HEK293 (cell line): ENCODE results near the gene FBXO34.

Experiments used
- EGR2 ChIP-seq: fragments of 450-650 bp; formaldehyde crosslinking; IDR thresholded peaks from 2 replicates; pipeline ENCODE4 v1.5.1; 2016; ENCODE audit warnings: low read depth, missing biosample characterization, missing genetic modification characterization
- GLIS1 ChIP-seq: fragments of 450-650 bp; formaldehyde crosslinking; IDR thresholded peaks from 2 replicates; pipeline ENCODE4 v1.5.1; 2016; ENCODE audit warnings: missing biosample characterization, missing genetic modification characterization
- PATZ1 ChIP-seq: fragments of 450-650 bp; formaldehyde crosslinking; IDR thresholded peaks from 2 replicates; pipeline ENCODE4 v1.5.1; 2016; ENCODE audit warnings: missing biosample characterization, missing genetic modification characterization
- PRDM2 ChIP-seq: fragments of 450-650 bp; formaldehyde crosslinking; IDR thresholded peaks from 2 replicates; pipeline ENCODE4 v1.5.1; 2016; ENCODE audit warnings: missing biosample characterization, missing genetic modification characterization, borderline replicate concordance
- SP2 ChIP-seq: fragments of 450-650 bp; formaldehyde crosslinking; IDR thresholded peaks from 2 replicates; pipeline ENCODE4 v1.5.1; 2016; ENCODE audit warnings: missing biosample characterization, missing genetic modification characterization
- SP3 ChIP-seq: fragments of 450-650 bp; formaldehyde crosslinking; IDR thresholded peaks from 2 replicates; pipeline ENCODE4 v1.5.1; 2016; ENCODE audit warnings: missing biosample characterization, missing genetic modification characterization
- ZBTB20 ChIP-seq: fragments of 450-650 bp; formaldehyde crosslinking; IDR thresholded peaks from 2 replicates; pipeline ENCODE4 v1.5.1; 2016; ENCODE audit warnings: missing biosample characterization, missing genetic modification characterization
- ZBTB21 ChIP-seq: fragments of 450-650 bp; formaldehyde crosslinking; IDR thresholded peaks from 2 replicates; pipeline ENCODE4 v1.5.1; 2017; ENCODE audit warnings: missing biosample characterization, missing genetic modification characterization
- ZBTB48 ChIP-seq: fragments of 450-650 bp; formaldehyde crosslinking; IDR thresholded peaks from 2 replicates; pipeline ENCODE4 v1.5.1; 2016; ENCODE audit warnings: missing biosample characterization, missing genetic modification characterization
- ZBTB8A ChIP-seq: fragments of 450-650 bp; formaldehyde crosslinking; IDR thresholded peaks from 2 replicates; pipeline ENCODE4 v1.5.1; 2016; ENCODE audit warnings: missing biosample characterization, missing genetic modification characterization
- ZFP37 ChIP-seq: fragments of 450-650 bp; formaldehyde crosslinking; IDR thresholded peaks from 2 replicates; pipeline ENCODE4 v1.5.1; 2016; ENCODE audit warnings: missing biosample characterization, missing genetic modification characterization
- ZNF248 ChIP-seq: fragments of 450-650 bp; formaldehyde crosslinking; IDR thresholded peaks from 2 replicates; pipeline ENCODE4 v1.5.1; 2017; ENCODE audit warnings: missing biosample characterization, missing genetic modification characterization
- ZNF335 ChIP-seq: fragments of 450-650 bp; formaldehyde crosslinking; conservative IDR thresholded peaks from 2 replicates; pipeline ENCODE4 v1.5.1; 2016; ENCODE audit warnings: missing biosample characterization, missing genetic modification characterization
- ZNF341 ChIP-seq: fragments of 450-650 bp; formaldehyde crosslinking; IDR thresholded peaks from 2 replicates; pipeline ENCODE4; 2016; ENCODE audit warnings: low read depth, missing biosample characterization, missing genetic modification characterization
- ZNF366 ChIP-seq: fragments of 450-650 bp; formaldehyde crosslinking; conservative IDR thresholded peaks from 2 replicates; pipeline ENCODE4 v1.5.1; 2016; ENCODE audit warnings: missing biosample characterization, missing genetic modification characterization
- ZNF561 ChIP-seq: fragments of 450-650 bp; IDR thresholded peaks from 2 replicates; pipeline ENCODE4 v1.5.1; 2018; ENCODE audit warnings: missing biosample characterization, missing genetic modification characterization, borderline replicate concordance
- ZNF600 ChIP-seq: fragments of 450-650 bp; formaldehyde crosslinking; IDR thresholded peaks from 2 replicates; pipeline ENCODE4 v1.5.1; 2016; ENCODE audit warnings: missing biosample characterization, missing genetic modification characterization
- ZNF629 ChIP-seq: fragments of 450-650 bp; formaldehyde crosslinking; IDR thresholded peaks from 2 replicates; pipeline ENCODE4 v1.5.1; 2017; ENCODE audit warnings: missing biosample characterization, missing genetic modification characterization
- ZNF791 ChIP-seq: fragments of 450-650 bp; formaldehyde crosslinking; IDR thresholded peaks from 2 replicates; pipeline ENCODE4 v1.5.1; 2016; ENCODE audit warnings: missing biosample characterization, missing genetic modification characterization
- TF ChIP-seq, protein P1 (sequence below): fragments of 450-650 bp; formaldehyde crosslinking; conservative IDR thresholded peaks from 2 replicates; pipeline ENCODE4 v1.5.1; 2016; ENCODE audit warnings: low read depth, missing biosample characterization, missing genetic modification characterization
- TF ChIP-seq, protein P2 (sequence below): fragments of 450-650 bp; formaldehyde crosslinking; IDR thresholded peaks from 2 replicates; pipeline ENCODE4 v1.5.1; 2016; ENCODE audit warnings: missing biosample characterization, missing genetic modification characterization
- TF ChIP-seq, protein P3 (sequence below): fragments of 450-650 bp; formaldehyde crosslinking; IDR thresholded peaks from 2 replicates; pipeline ENCODE4 v1.5.1; 2016; ENCODE audit warnings: missing biosample characterization, missing genetic modification characterization

FBXO34 gene

DNA sequence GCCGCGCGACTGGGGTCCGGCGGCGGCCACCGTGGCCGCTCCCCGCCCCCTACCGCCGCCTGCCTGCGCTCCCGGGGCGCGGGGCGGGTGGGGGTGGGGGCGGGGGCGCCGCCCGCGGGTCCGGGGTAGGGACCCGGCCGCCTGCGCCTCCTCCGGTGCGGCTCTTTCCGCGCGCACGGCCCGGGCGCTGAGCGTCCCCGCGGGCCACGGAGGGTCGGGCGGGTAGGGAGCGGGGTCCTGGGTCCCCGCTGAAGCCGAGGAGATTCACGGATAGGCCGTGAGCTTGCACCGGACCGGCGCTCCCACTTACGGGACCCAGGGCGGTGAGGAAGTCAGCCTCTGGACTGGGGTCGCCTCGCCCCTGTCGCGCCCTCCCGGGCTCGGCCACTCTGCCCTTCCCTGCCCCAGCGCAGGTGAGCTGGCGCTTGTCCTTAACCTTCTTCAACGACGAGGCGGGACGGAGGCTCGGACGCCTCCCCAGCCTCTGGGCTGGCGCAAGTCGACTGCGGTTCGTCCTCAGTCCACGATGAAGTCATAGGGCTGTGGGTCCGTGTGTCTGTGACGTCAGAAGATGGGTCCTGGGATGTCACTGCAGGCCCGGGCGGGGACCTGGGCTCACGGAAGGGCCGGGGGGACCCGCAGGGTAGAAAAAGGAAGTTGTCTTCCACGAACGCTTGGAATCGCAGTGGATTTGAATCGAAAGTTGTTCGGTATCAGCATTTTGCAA lies 514 bp downstream of the FBXO34 start (continued):
- TF ChIP-seq, protein P1, sequence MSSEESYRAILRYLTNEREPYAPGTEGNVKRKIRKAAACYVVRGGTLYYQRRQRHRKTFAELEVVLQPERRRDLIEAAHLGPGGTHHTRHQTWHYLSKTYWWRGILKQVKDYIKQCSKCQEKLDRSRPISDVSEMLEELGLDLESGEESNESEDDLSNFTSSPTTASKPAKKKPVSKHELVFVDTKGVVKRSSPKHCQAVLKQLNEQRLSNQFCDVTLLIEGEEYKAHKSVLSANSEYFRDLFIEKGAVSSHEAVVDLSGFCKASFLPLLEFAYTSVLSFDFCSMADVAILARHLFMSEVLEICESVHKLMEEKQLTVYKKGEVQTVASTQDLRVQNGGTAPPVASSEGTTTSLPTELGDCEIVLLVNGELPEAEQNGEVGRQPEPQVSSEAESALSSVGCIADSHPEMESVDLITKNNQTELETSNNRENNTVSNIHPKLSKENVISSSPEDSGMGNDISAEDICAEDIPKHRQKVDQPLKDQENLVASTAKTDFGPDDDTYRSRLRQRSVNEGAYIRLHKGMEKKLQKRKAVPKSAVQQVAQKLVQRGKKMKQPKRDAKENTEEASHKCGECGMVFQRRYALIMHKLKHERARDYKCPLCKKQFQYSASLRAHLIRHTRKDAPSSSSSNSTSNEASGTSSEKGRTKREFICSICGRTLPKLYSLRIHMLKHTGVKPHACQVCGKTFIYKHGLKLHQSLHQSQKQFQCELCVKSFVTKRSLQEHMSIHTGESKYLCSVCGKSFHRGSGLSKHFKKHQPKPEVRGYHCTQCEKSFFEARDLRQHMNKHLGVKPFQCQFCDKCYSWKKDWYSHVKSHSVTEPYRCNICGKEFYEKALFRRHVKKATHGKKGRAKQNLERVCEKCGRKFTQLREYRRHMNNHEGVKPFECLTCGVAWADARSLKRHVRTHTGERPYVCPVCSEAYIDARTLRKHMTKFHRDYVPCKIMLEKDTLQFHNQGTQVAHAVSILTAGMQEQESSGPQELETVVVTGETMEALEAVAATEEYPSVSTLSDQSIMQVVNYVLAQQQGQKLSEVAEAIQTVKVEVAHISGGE, result peak; percentile 47
- TF ChIP-seq EGR2 (tag by site-specific recombination) (no peak), ZBTB48 (tag by site-specific recombination) (0 out of 2 replicates have a peak, but pooled peaks have one; percentile 30), ZBTB21 (tag by site-specific recombination) (peak; percentile 99), PRDM2 (tag by site-specific recombination) (no peak), ZNF366 (tag by site-specific recombination) (no peak), ZNF791 (tag by site-specific recombination) (no peak), ZNF341 (tag by site-specific recombination) (peak; percentile 36; the same call in 1 of the 2 replicates), SP3 (peak; percentile 44), ZFP37 (tag by site-specific recombination) (0 out of 2 replicates have a peak, but pooled peaks have one; percentile 29), PATZ1 (tag by site-specific recombination) (peak; percentile 61), ZBTB8A (tag by site-specific recombination) (peak; percentile 55), ZNF600 (tag by site-specific recombination) (peak; percentile 62), ZNF561 (0 out of 2 replicates have a peak, but pooled peaks have one; percentile 24), ZNF629 (tag by site-specific recombination) (peak; percentile 100), ZBTB20 (tag by site-specific recombination) (peak; percentile 59; the same call in 1 of the 2 replicates), ZNF248 (tag by site-specific recombination) (no peak), GLIS1 (no peak), SP2 (tag by site-specific recombination) (peak; percentile 42), ZNF335 (peak; percentile 82)
- TF ChIP-seq, protein P2, sequence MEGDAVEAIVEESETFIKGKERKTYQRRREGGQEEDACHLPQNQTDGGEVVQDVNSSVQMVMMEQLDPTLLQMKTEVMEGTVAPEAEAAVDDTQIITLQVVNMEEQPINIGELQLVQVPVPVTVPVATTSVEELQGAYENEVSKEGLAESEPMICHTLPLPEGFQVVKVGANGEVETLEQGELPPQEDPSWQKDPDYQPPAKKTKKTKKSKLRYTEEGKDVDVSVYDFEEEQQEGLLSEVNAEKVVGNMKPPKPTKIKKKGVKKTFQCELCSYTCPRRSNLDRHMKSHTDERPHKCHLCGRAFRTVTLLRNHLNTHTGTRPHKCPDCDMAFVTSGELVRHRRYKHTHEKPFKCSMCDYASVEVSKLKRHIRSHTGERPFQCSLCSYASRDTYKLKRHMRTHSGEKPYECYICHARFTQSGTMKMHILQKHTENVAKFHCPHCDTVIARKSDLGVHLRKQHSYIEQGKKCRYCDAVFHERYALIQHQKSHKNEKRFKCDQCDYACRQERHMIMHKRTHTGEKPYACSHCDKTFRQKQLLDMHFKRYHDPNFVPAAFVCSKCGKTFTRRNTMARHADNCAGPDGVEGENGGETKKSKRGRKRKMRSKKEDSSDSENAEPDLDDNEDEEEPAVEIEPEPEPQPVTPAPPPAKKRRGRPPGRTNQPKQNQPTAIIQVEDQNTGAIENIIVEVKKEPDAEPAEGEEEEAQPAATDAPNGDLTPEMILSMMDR (tag by site-specific recombination), result no peak
- TF ChIP-seq, protein P3, sequence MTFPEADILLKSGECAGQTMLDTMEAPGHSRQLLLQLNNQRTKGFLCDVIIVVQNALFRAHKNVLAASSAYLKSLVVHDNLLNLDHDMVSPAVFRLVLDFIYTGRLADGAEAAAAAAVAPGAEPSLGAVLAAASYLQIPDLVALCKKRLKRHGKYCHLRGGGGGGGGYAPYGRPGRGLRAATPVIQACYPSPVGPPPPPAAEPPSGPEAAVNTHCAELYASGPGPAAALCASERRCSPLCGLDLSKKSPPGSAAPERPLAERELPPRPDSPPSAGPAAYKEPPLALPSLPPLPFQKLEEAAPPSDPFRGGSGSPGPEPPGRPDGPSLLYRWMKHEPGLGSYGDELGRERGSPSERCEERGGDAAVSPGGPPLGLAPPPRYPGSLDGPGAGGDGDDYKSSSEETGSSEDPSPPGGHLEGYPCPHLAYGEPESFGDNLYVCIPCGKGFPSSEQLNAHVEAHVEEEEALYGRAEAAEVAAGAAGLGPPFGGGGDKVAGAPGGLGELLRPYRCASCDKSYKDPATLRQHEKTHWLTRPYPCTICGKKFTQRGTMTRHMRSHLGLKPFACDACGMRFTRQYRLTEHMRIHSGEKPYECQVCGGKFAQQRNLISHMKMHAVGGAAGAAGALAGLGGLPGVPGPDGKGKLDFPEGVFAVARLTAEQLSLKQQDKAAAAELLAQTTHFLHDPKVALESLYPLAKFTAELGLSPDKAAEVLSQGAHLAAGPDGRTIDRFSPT (tag by site-specific recombination), result 0 out of 2 replicates have a peak, but pooled peaks have one; percentile 16
